ENCODE results near the gene ZBTB8A.
"Not testable (repeated sequence)": the region's sequence is repeated elsewhere in the genome, so short reads cannot be mapped to it uniquely, and the experiment has no call there.

The ZBTB8A gene

GRCh38 chr1:32538887-32539583 lies at the start of gene ZBTB8A:
ZBTB8A (plus strand) TSS chr1:32539427; CDS start chr1:32592932, 53,505 bp downstream.
- DNase-seq (ENCODE audit: low read depth in 2 of 2) = no peak

- no peak for DNase-seq (ENCODE audit: low read depth in 2 of 2)
Measured at GRCh38 chr1:32489774-32490454, 49.3 kb upstream of the ZBTB8A start.

- no peak for DNase-seq (ENCODE audit: low read depth in 2 of 2)
Measured at GRCh38 chr1:32491386-32491785, 47.8 kb upstream of the ZBTB8A start.

- DNase-seq (ENCODE audit: low read depth in 2 of 2) = no peak
Measured at GRCh38 chr1:32494196-32494595, 45.0 kb upstream of the ZBTB8A start.

- DNase-seq (ENCODE audit: low read depth in 2 of 2) = no peak
Measured at GRCh38 chr1:32494711-32495337, 44.4 kb upstream of the ZBTB8A start.

GRCh38 chr1:32496127-32496526 lies 43.1 kb upstream of the ZBTB8A start:
- no peak for DNase-seq (ENCODE audit: low read depth in 2 of 2)

- DNase-seq (ENCODE audit: low read depth in 2 of 2) = no peak
Measured at GRCh38 chr1:32498751-32499150, 40.5 kb upstream of the ZBTB8A start.

- no peak for DNase-seq (ENCODE audit: low read depth in 2 of 2)
Measured at GRCh38 chr1:32500387-32501209, 38.6 kb upstream of the ZBTB8A start.

GRCh38 chr1:32501865-32502264 lies 37.4 kb upstream of the ZBTB8A start:
- DNase-seq (ENCODE audit: low read depth in 2 of 2) = no peak

- DNase-seq (ENCODE audit: low read depth in 2 of 2) = no peak
Measured at GRCh38 chr1:32503153-32503552, 36.1 kb upstream of the ZBTB8A start.

GRCh38 chr1:32507021-32507420 lies 32.2 kb upstream of the ZBTB8A start:
- no peak for DNase-seq (ENCODE audit: low read depth in 2 of 2)

- DNase-seq (ENCODE audit: low read depth in 2 of 2) = no peak
Measured at GRCh38 chr1:32508761-32509160, 30.5 kb upstream of the ZBTB8A start.

GRCh38 chr1:32509939-32510338 lies 29.3 kb upstream of the ZBTB8A start:
- DNase-seq (ENCODE audit: low read depth in 2 of 2) = no peak

- DNase-seq (ENCODE audit: low read depth in 2 of 2) = no peak
Measured at GRCh38 chr1:32516402-32516801, 22.8 kb upstream of the ZBTB8A start.

GRCh38 chr1:32518976-32519375 lies 20.3 kb upstream of the ZBTB8A start:
- DNase-seq (ENCODE audit: low read depth in 2 of 2) = no peak

- no peak for DNase-seq (ENCODE audit: low read depth in 2 of 2)
Measured at GRCh38 chr1:32521165-32521564, 18.1 kb upstream of the ZBTB8A start.

- DNase-seq (ENCODE audit: low read depth in 2 of 2) = no peak
Measured at GRCh38 chr1:32525053-32525452, 14.2 kb upstream of the ZBTB8A start.

- no peak for DNase-seq (ENCODE audit: low read depth in 2 of 2)
Measured at GRCh38 chr1:32525661-32526444, 13.4 kb upstream of the ZBTB8A start.

GRCh38 chr1:32528550-32528949 lies 10.7 kb upstream of the ZBTB8A start:
- DNase-seq (ENCODE audit: low read depth in 2 of 2) = not testable (repeated sequence)

- no peak for DNase-seq (ENCODE audit: low read depth in 2 of 2)
Measured at GRCh38 chr1:32533792-32534327, 5.4 kb upstream of the ZBTB8A start.

GRCh38 chr1:32536117-32536516 lies 3.1 kb upstream of the ZBTB8A start:
- DNase-seq (ENCODE audit: low read depth in 2 of 2) = no peak
